GM12872 (cell line): Measurements from ENCODE around the gene ZNF532.

Experiments used
- TF ChIP-seq, protein P1 (sequence below): IDR thresholded peaks from 3 replicates; pipeline ENCODE4 v1.5.1; 2011; ENCODE audit warnings: low read depth, mild to moderate bottlenecking, low read length, moderate library complexity; ENCODE audit not compliant: insufficient read depth

Gene ZNF532

GRCh38 chr18:58943896-58944295 is 79.2 kb downstream of the ZNF532 start:
- TF ChIP-seq, protein P1, sequence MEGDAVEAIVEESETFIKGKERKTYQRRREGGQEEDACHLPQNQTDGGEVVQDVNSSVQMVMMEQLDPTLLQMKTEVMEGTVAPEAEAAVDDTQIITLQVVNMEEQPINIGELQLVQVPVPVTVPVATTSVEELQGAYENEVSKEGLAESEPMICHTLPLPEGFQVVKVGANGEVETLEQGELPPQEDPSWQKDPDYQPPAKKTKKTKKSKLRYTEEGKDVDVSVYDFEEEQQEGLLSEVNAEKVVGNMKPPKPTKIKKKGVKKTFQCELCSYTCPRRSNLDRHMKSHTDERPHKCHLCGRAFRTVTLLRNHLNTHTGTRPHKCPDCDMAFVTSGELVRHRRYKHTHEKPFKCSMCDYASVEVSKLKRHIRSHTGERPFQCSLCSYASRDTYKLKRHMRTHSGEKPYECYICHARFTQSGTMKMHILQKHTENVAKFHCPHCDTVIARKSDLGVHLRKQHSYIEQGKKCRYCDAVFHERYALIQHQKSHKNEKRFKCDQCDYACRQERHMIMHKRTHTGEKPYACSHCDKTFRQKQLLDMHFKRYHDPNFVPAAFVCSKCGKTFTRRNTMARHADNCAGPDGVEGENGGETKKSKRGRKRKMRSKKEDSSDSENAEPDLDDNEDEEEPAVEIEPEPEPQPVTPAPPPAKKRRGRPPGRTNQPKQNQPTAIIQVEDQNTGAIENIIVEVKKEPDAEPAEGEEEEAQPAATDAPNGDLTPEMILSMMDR, result no peak

GRCh38 chr18:58947136-58947732 is 82.6 kb downstream of the ZNF532 start:
- TF ChIP-seq, protein P1, result no peak

GRCh38 chr18:58949031-58949430 is 84.4 kb downstream of the ZNF532 start:
- TF ChIP-seq, protein P1, result no peak

DNA sequence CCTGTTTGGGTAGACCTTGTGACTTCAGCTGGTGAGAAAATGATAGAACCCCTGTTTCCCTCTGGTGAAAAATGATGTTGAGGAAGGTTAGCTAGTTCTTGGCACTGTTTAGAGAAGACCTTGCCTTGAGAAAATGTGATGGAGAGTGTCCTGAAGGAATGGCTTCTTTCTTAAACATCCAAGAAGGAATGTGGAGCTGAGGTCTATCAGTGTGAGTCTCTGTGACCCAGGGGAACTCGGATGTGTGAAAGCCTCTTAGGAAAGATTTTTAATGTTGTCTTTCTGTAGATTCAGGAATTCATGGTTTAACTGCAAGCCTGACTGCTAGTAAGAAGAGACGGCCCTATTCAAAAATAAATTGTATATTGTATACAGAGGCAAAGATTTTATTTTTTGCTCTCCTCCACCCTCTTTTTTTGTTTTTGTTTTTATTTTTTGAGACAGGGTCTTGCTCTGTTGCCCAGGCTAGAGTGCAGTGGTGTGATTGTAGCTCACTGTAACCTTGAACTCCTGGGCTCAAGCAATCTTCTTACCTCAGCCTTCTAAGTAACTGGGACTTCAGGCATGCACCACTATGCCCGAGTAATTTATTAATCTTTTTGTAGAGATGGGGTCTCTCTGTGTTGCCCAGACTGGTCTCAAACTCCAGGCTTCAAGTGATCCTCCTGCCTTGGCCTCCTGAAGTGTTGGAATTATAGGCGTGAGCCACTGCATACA is 87.5 kb downstream of the ZNF532 start:
- TF ChIP-seq, protein P1, result no peak

GRCh38 chr18:58952858-58953257 is 88.2 kb downstream of the ZNF532 start:
- TF ChIP-seq, protein P1, result no peak

DNA sequence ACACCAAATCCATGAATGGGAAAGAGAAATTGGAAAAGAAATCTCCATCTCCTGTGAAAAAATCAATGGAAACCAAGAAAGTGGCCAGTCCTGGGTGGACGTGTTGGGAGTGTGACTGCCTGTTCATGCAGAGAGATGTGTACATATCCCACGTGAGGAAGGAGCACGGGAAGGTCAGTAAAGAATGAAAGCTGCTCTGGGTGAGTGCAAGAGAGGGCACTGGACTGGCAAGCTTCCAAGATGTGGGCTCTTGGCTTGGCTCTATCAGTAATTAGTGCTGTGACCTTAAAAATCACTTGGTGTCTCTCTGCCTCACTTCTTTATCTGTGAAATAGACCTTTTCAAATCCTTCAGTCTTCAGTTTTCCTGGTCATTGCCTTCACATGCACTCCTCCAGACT is 89.0 kb downstream of the ZNF532 start:
- TF ChIP-seq, protein P1, result no peak

- TF ChIP-seq, protein P1, result no peak
Observed at GRCh38 chr18:58955001-58955400, 90.3 kb downstream of the ZNF532 start.
